MM.1S (cell line): ENCODE results near the gene CAB39.
A peak's percentile ranks its signal among the peaks of the same experiment; 100 is the strongest.

Experiments used
- DNase-seq: peaks from one replicate; pipeline ENCODE4 v3.0.0-alpha.2; 2015
- H2AFZ ChIP-seq: fragments of 300-600 bp; sonication (generic); 2 replicates; pipeline ENCODE4 v1.6.0; 2016; ENCODE audit warnings: antibody characterized with exemption, low read length
- H3F3A ChIP-seq: fragments of 300-600 bp; sonication (generic); 2 replicates; pipeline ENCODE4 v1.6.1; 2016; ENCODE audit warnings: mild to moderate bottlenecking, antibody characterized with exemption, low read length, moderate library complexity, mixed read lengths; ENCODE audit not compliant: insufficient read depth
- H3K27ac ChIP-seq: fragments of 300-600 bp; sonication (generic); 2 replicates; pipeline ENCODE4 v1.5.1; 2016; ENCODE audit warnings: mild to moderate bottlenecking, low read length
- H3K27me3 ChIP-seq: fragments of 300-600 bp; sonication (generic); replicated peaks from 2 replicates; pipeline ENCODE4 v1.6.0; 2016; ENCODE audit warnings: low read length; ENCODE audit not compliant: insufficient read depth
- H3K36me3 ChIP-seq: fragments of 300-600 bp; sonication (generic); replicated peaks from 2 replicates; pipeline ENCODE4 v1.6.1; 2016; ENCODE audit warnings: mild to moderate bottlenecking, low read length, mixed read lengths; ENCODE audit not compliant: insufficient read depth
- H3K4me1 ChIP-seq: fragments of 300-600 bp; sonication (generic); 2 replicates; pipeline ENCODE4 v1.6.1; 2016; ENCODE audit warnings: low read length, mixed read lengths
- H3K4me2 ChIP-seq: fragments of 300-600 bp; sonication (generic); 2 replicates; pipeline ENCODE4 v1.6.0; 2016; ENCODE audit warnings: low read depth, low read length
- H3K4me3 ChIP-seq: fragments of 300-600 bp; sonication (generic); 2 replicates; pipeline ENCODE4 v1.5.1; 2016; ENCODE audit warnings: low read length, mixed read lengths
- H3K79me2 ChIP-seq: fragments of 300-600 bp; sonication (generic); 2 replicates; pipeline ENCODE4 v1.6.1; 2016; ENCODE audit warnings: mixed run types, low read length, mixed read lengths
- H3K9ac ChIP-seq: fragments of 300-600 bp; sonication (generic); 2 replicates; pipeline ENCODE4 v1.6.1; 2016; ENCODE audit warnings: low read length, mixed read lengths
- H3K9me2 ChIP-seq: fragments of 300-600 bp; sonication (generic); replicated peaks from 2 replicates; pipeline ENCODE4 v1.6.1; 2016; ENCODE audit warnings: mild to moderate bottlenecking, low read length, mixed read lengths; ENCODE audit not compliant: insufficient read depth
- H3K9me3 ChIP-seq: fragments of 300-600 bp; sonication (generic); replicated peaks from 2 replicates; pipeline ENCODE4 v1.6.1; 2016; ENCODE audit warnings: mild to moderate bottlenecking, low read length, mixed read lengths; ENCODE audit not compliant: insufficient read depth
- H4K20me1 ChIP-seq: fragments of 300-600 bp; sonication (generic); 2 replicates; pipeline ENCODE4 v1.6.1; 2016; ENCODE audit warnings: mild to moderate bottlenecking, low read length, moderate library complexity, mixed read lengths; ENCODE audit not compliant: insufficient read depth
- CTCF ChIP-seq: fragments of 300-600 bp; sonication (generic); IDR thresholded peaks from 2 replicates; pipeline ENCODE4 v1.5.1; 2016; ENCODE audit warnings: antibody characterized with exemption, low read length, mixed read lengths
- EZH2 ChIP-seq: fragments of 300-600 bp; sonication (generic); optimal IDR thresholded peaks from 2 replicates; pipeline ENCODE3; 2017; ENCODE audit warnings: low read depth, mild to moderate bottlenecking, antibody characterized with exemption, low read length, mixed read lengths
- EZH2phosphoT487 ChIP-seq: fragments of 300-600 bp; sonication (generic); IDR thresholded peaks from 2 replicates; pipeline ENCODE4 v1.6.1; 2018; ENCODE audit warnings: antibody characterized with exemption, low read length

The CAB39 gene

GRCh38 chr2:230825354-230825753 lies 112.7 kb downstream of the CAB39 start:
- H3K27me3 ChIP-seq, result no peaks in the 10 kb centered on the region
- H3K9me2 ChIP-seq, result no peaks in the 10 kb centered on the region
- no peaks in the 10 kb centered on the region for H4K20me1 ChIP-seq
- H3K79me2 ChIP-seq, result no peaks in the 10 kb centered on the region
- H3K36me3 ChIP-seq, result no peaks in the 10 kb centered on the region
- H3F3A ChIP-seq, result no peaks in the 10 kb centered on the region
- no peak for DNase-seq
- H3K4me3 ChIP-seq, result no peak overlapping the region
- no peaks in the 10 kb centered on the region for H3K4me1 ChIP-seq
- no peak overlapping the region for H3K4me2 ChIP-seq
- H3K27ac ChIP-seq, result no peak overlapping the region
- H3K9me3 ChIP-seq, result no peaks in the 10 kb centered on the region
- H2AFZ ChIP-seq, result no peak overlapping the region
- TF ChIP-seq CTCF (no peak), EZH2 (no peak), EZH2phosphoT487 (no peak)
- H3K9ac ChIP-seq, result no peak overlapping the region

GRCh38 chr2:230827774-230828271 lies 115.2 kb downstream of the CAB39 start:
- no peaks in the 10 kb centered on the region for H3F3A ChIP-seq
- H3K79me2 ChIP-seq, result no peaks in the 10 kb centered on the region
- no peak for DNase-seq
- no peaks in the 10 kb centered on the region for H3K9me2 ChIP-seq
- no peak overlapping the region for H3K4me3 ChIP-seq
- H3K27me3 ChIP-seq, result no peaks in the 10 kb centered on the region
- no peak overlapping the region for H3K27ac ChIP-seq
- H3K4me2 ChIP-seq, result peak overlapping the region; percentile 29; the same call in 1 of the 2 replicates
- H4K20me1 ChIP-seq, result no peaks in the 10 kb centered on the region
- H3K36me3 ChIP-seq, result no peaks in the 10 kb centered on the region
- no peak overlapping the region for H2AFZ ChIP-seq
- no peak overlapping the region for H3K9ac ChIP-seq
- TF ChIP-seq CTCF (no peak), EZH2phosphoT487 (no peak), EZH2 (no peak)
- no peaks in the 10 kb centered on the region for H3K9me3 ChIP-seq
- H3K4me1 ChIP-seq, result no peaks in the 10 kb centered on the region

- DNase-seq, result peak; percentile 19
- H3K36me3 ChIP-seq, result no peaks in the 10 kb centered on the region
- H3K4me2 ChIP-seq, result peak overlapping the region; percentile 29; the same call in 1 of the 2 replicates
- H3K9ac ChIP-seq, result no peak overlapping the region
- no peaks in the 10 kb centered on the region for H4K20me1 ChIP-seq
- H3F3A ChIP-seq, result no peaks in the 10 kb centered on the region
- TF ChIP-seq CTCF (no peak), EZH2phosphoT487 (no peak), EZH2 (no peak)
- H3K4me3 ChIP-seq, result no peak overlapping the region
- no peaks in the 10 kb centered on the region for H3K9me2 ChIP-seq
- H3K9me3 ChIP-seq, result no peaks in the 10 kb centered on the region
- H3K4me1 ChIP-seq, result no peaks in the 10 kb centered on the region
- H3K27ac ChIP-seq, result no peak overlapping the region
- no peaks in the 10 kb centered on the region for H3K27me3 ChIP-seq
- H2AFZ ChIP-seq, result no peak overlapping the region
- H3K79me2 ChIP-seq, result no peaks in the 10 kb centered on the region
Measured at GRCh38 chr2:230828272-230828961, 115.8 kb downstream of the CAB39 start.
